Trophoblast cell (in vitro differentiated cells and primary cell): ENCODE results near the gene MYH9.

Source experiments
- DNase-seq, 2 donors: peaks; one replicate each; pipeline ENCODE4 v3.0.0-alpha.2; 2016
- H2AFZ ChIP-seq: 2 replicates; pipeline ENCODE4 v1.6.1; 2013; ENCODE audit warnings: low read length, moderate library complexity, mild to moderate bottlenecking; ENCODE audit not compliant: insufficient read depth, poor library complexity
- H2AK5ac ChIP-seq: 2 replicates; pipeline ENCODE4 v1.6.1; 2013; ENCODE audit warnings: mild to moderate bottlenecking, low read length
- H2BK120ac ChIP-seq: 2 replicates; pipeline ENCODE4 v1.6.1; 2013; ENCODE audit warnings: low read length, mild to moderate bottlenecking, moderate library complexity; ENCODE audit not compliant: insufficient read depth, poor library complexity
- H2BK12ac ChIP-seq: 2 replicates; pipeline ENCODE4 v1.6.1; 2013; ENCODE audit warnings: mild to moderate bottlenecking, low read length, moderate library complexity
- H2BK5ac ChIP-seq: 2 replicates; pipeline ENCODE4 v1.6.1; 2013; ENCODE audit warnings: low read length, low read depth, moderate library complexity, mild to moderate bottlenecking; ENCODE audit not compliant: poor library complexity
- H3K14ac ChIP-seq: 2 replicates; pipeline ENCODE4 v1.6.1; 2013; ENCODE audit warnings: mild to moderate bottlenecking, low read length
- H3K18ac ChIP-seq: 2 replicates; pipeline ENCODE4 v1.6.1; 2013; ENCODE audit warnings: mild to moderate bottlenecking, low read length
- H3K23ac ChIP-seq: 2 replicates; pipeline ENCODE4 v1.6.1; 2013; ENCODE audit warnings: low read length
- H3K27ac ChIP-seq: 2 replicates; pipeline ENCODE4 v1.5.1; 2013; ENCODE audit warnings: low read depth, mild to moderate bottlenecking, inconsistent platforms, low read length, moderate library complexity
- H3K27me3 ChIP-seq: 2 replicates; pipeline ENCODE4 v1.6.1; 2013; ENCODE audit warnings: inconsistent platforms, mild to moderate bottlenecking, low read length, moderate library complexity; ENCODE audit not compliant: insufficient read depth
- H3K36me3 ChIP-seq, 2 experiments: 1 replicate in 1 of 2; 2 replicates in 1 of 2; pipeline ENCODE4 v1.6.1; 2013; ENCODE audit warnings: low read length in 2 of 2, mild to moderate bottlenecking in 2 of 2, moderate library complexity in 1 of 2; ENCODE audit not compliant: insufficient read depth in 2 of 2, control insufficient read depth in 1 of 2
- H3K4ac ChIP-seq: 2 replicates; pipeline ENCODE4 v1.6.1; 2013; ENCODE audit warnings: low read depth, mild to moderate bottlenecking, low read length, moderate library complexity
- H3K4me1 ChIP-seq, 2 experiments: 1 replicate in 1 of 2; 2 replicates in 1 of 2; pipeline ENCODE4 v1.6.1; 2013; ENCODE audit warnings: low read length in 2 of 2, mild to moderate bottlenecking in 2 of 2, moderate library complexity in 1 of 2; ENCODE audit not compliant: insufficient read depth in 2 of 2, control insufficient read depth in 1 of 2
- H3K4me2 ChIP-seq: 2 replicates; pipeline ENCODE4 v1.6.1; 2013; ENCODE audit warnings: inconsistent platforms, mild to moderate bottlenecking, low read length, moderate library complexity
- H3K4me3 ChIP-seq: 2 replicates; pipeline ENCODE4 v1.5.1; 2013; ENCODE audit warnings: mild to moderate bottlenecking, low read depth, low read length, inconsistent platforms
- H3K79me1 ChIP-seq: one replicate; pipeline ENCODE4 v1.6.1; 2013; ENCODE audit warnings: low read length
- H3K79me2 ChIP-seq: 2 replicates; pipeline ENCODE4 v1.6.1; 2013; ENCODE audit warnings: low read length, mild to moderate bottlenecking; ENCODE audit not compliant: control insufficient read depth, insufficient read depth, poor library complexity
- H3K9ac ChIP-seq: 2 replicates; pipeline ENCODE4 v1.6.1; 2013; ENCODE audit warnings: mild to moderate bottlenecking, low read length
- H3K9me3 ChIP-seq: 2 replicates; pipeline ENCODE4 v1.6.1; 2013; ENCODE audit warnings: low read depth, mild to moderate bottlenecking, control low read depth, inconsistent platforms, low read length; ENCODE audit not compliant: insufficient read depth
- H4K12ac ChIP-seq: 2 replicates; pipeline ENCODE4 v1.6.1; 2013; ENCODE audit warnings: low read depth, mild to moderate bottlenecking, low read length, moderate library complexity
- H4K8ac ChIP-seq: 2 replicates; pipeline ENCODE4 v1.6.1; 2013; ENCODE audit warnings: low read depth, mild to moderate bottlenecking, low read length, moderate library complexity
- H4K91ac ChIP-seq: one replicate; pipeline ENCODE4 v1.6.1; 2013; ENCODE audit warnings: low read depth, mild to moderate bottlenecking, low read length, moderate library complexity
- WGBS: extraction: QIAGEN DNeasy Blood & Tissue Kit; methylation state at CpG from one replicate; pipeline ENCODE4 v1.1.7; 2013; ENCODE audit warnings: missing lambda C conversion rate; ENCODE audit not compliant: insufficient read length, insufficient coverage; ENCODE audit errors: extremely low coverage; 5-methylcytosine and 5-hydroxymethylcytosine counted together

The MYH9 gene

GRCh38 chr22:36356708-36357624, 30.8 kb downstream of the MYH9 start:
- H3K79me1 ChIP-seq, result peaks cover 8% of the 10 kb centered on the region
- H3K9ac ChIP-seq, result no peak overlapping the region
- no peak overlapping the region for H2AFZ ChIP-seq
- H2BK12ac ChIP-seq, result no peak overlapping the region
- no peak overlapping the region for H3K23ac ChIP-seq
- H3K9me3 ChIP-seq, result no peaks in the 10 kb centered on the region
- H3K4me1 ChIP-seq, result peaks cover 39 to 57% of the 10 kb centered on the region in 2 experiments
- peaks cover 5 to 14% of the 10 kb centered on the region in 2 experiments for H3K36me3 ChIP-seq
- H3K4ac ChIP-seq, result peak overlapping the region; percentile 94
- H2BK5ac ChIP-seq, result no peak overlapping the region
- H3K18ac ChIP-seq, result no peak overlapping the region
- no peak overlapping the region for H4K12ac ChIP-seq
- H4K91ac ChIP-seq, result no peak overlapping the region
- H3K4me2 ChIP-seq, result no peak overlapping the region
- no CpG with 5 or more reads among the region's 25 CpGs for WGBS
- H3K79me2 ChIP-seq, result peaks cover 58% of the 10 kb centered on the region
- no peak overlapping the region for H4K8ac ChIP-seq
- no peak overlapping the region for H3K14ac ChIP-seq
- no peak overlapping the region for H2BK120ac ChIP-seq
- peak in 1 of 2 donors; percentile 33 for DNase-seq
- no peak overlapping the region for H3K4me3 ChIP-seq
- H3K27me3 ChIP-seq, result no peaks in the 10 kb centered on the region
- H2AK5ac ChIP-seq, result no peak overlapping the region
- H3K27ac ChIP-seq, result no peak overlapping the region

- DNase-seq, result no peak
- Histone ChIP-seq H3K9me3 (no peaks in the 10 kb centered on the region), H3K79me2 (peaks cover 66% of the 10 kb centered on the region), H3K23ac (no peak overlapping the region), H3K4me3 (no peak overlapping the region), H3K4me2 (no peak overlapping the region), H2BK12ac (no peak overlapping the region), H2AFZ (no peak overlapping the region), H3K14ac (no peak overlapping the region), H4K12ac (no peak overlapping the region), H3K9ac (no peak overlapping the region), H4K91ac (no peak overlapping the region), H3K4ac (peak overlapping the region; percentile 98), H2BK120ac (no peak overlapping the region), H3K4me1 (peaks cover 42 to 58% of the 10 kb centered on the region in 2 experiments), H4K8ac (no peak overlapping the region), H3K79me1 (peaks cover 15% of the 10 kb centered on the region), H3K18ac (peak overlapping the region; percentile 29), H2BK5ac (no peak overlapping the region), H3K27ac (no peak overlapping the region), H2AK5ac (no peak overlapping the region), H3K36me3 (peaks cover 5 to 14% of the 10 kb centered on the region in 2 experiments), H3K27me3 (no peaks in the 10 kb centered on the region)
- WGBS, result no CpG with 5 or more reads among the region's 6 CpGs
These were observed 31.9 kb downstream of the MYH9 start for GRCh38 chr22:36355894-36356293.

GRCh38 chr22:36355362-36355761, 32.4 kb downstream of the MYH9 start:
- WGBS, result no CpG with 5 or more reads among the region's 6 CpGs

GRCh38 chr22:36352803-36353507, 34.8 kb downstream of the MYH9 start:
- H3K27ac ChIP-seq, result no peak overlapping the region
- no peak overlapping the region for H2BK12ac ChIP-seq
- H2BK5ac ChIP-seq, result no peak overlapping the region
- peak overlapping the region; percentile 16 for H3K14ac ChIP-seq
- H3K9me3 ChIP-seq, result no peaks in the 10 kb centered on the region
- no peak overlapping the region for H2AK5ac ChIP-seq
- peaks cover 30 to 42% of the 10 kb centered on the region in 2 experiments for H3K4me1 ChIP-seq
- H3K27me3 ChIP-seq, result no peaks in the 10 kb centered on the region
- peaks cover 14% of the 10 kb centered on the region for H3K79me1 ChIP-seq
- peaks cover 50% of the 10 kb centered on the region for H3K79me2 ChIP-seq
- no peak for DNase-seq
- no peak overlapping the region for H4K91ac ChIP-seq
- peak overlapping the region; percentile 89 for H3K4ac ChIP-seq
- no CpG with 5 or more reads among the region's 16 CpGs for WGBS
- H3K4me2 ChIP-seq, result no peak overlapping the region
- no peak overlapping the region for H3K4me3 ChIP-seq
- H4K8ac ChIP-seq, result no peak overlapping the region
- no peak overlapping the region for H2AFZ ChIP-seq
- no peak overlapping the region for H4K12ac ChIP-seq
- peak overlapping the region; percentile 31 for H3K18ac ChIP-seq
- H2BK120ac ChIP-seq, result peak overlapping the region; percentile 3
- no peak overlapping the region for H3K9ac ChIP-seq
- no peak overlapping the region for H3K23ac ChIP-seq
- H3K36me3 ChIP-seq, result peaks cover 16 to 21% of the 10 kb centered on the region in 2 experiments

More at GRCh38 chr22:36355362-36355761, 32.4 kb downstream of the MYH9 start:
- peaks cover 42 to 58% of the 10 kb centered on the region in 2 experiments for H3K4me1 ChIP-seq
- no peak overlapping the region for H3K23ac ChIP-seq
- no peaks in the 10 kb centered on the region for H3K27me3 ChIP-seq
- H3K79me2 ChIP-seq, result peaks cover 66% of the 10 kb centered on the region
- no peak overlapping the region for H3K14ac ChIP-seq
- H4K91ac ChIP-seq, result no peak overlapping the region
- H3K9ac ChIP-seq, result no peak overlapping the region
- H2AK5ac ChIP-seq, result no peak overlapping the region
- no peak overlapping the region for H2AFZ ChIP-seq
- H3K36me3 ChIP-seq, result peaks cover 7 to 14% of the 10 kb centered on the region in 2 experiments
- H3K18ac ChIP-seq, result no peak overlapping the region
- no peak overlapping the region for H3K4me3 ChIP-seq
- peaks cover 16% of the 10 kb centered on the region for H3K79me1 ChIP-seq
- H4K8ac ChIP-seq, result no peak overlapping the region
- peak overlapping the region; percentile 98 for H3K4ac ChIP-seq
- H2BK12ac ChIP-seq, result no peak overlapping the region
- no peak for DNase-seq
- H2BK5ac ChIP-seq, result no peak overlapping the region
- H2BK120ac ChIP-seq, result no peak overlapping the region
- H3K4me2 ChIP-seq, result no peak overlapping the region
- H4K12ac ChIP-seq, result no peak overlapping the region
- no peaks in the 10 kb centered on the region for H3K9me3 ChIP-seq
- no peak overlapping the region for H3K27ac ChIP-seq
